ENCODE results near the gene MPPED2.

GRCh38 chr11:30610628-30611027 is 24.5 kb upstream of the MPPED2 start:
- TF ChIP-seq, protein P1, sequence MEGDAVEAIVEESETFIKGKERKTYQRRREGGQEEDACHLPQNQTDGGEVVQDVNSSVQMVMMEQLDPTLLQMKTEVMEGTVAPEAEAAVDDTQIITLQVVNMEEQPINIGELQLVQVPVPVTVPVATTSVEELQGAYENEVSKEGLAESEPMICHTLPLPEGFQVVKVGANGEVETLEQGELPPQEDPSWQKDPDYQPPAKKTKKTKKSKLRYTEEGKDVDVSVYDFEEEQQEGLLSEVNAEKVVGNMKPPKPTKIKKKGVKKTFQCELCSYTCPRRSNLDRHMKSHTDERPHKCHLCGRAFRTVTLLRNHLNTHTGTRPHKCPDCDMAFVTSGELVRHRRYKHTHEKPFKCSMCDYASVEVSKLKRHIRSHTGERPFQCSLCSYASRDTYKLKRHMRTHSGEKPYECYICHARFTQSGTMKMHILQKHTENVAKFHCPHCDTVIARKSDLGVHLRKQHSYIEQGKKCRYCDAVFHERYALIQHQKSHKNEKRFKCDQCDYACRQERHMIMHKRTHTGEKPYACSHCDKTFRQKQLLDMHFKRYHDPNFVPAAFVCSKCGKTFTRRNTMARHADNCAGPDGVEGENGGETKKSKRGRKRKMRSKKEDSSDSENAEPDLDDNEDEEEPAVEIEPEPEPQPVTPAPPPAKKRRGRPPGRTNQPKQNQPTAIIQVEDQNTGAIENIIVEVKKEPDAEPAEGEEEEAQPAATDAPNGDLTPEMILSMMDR (optimal IDR thresholded peaks at IDR 0.05 in 1 of 3, IDR thresholded peaks at IDR 0.05 in 1 of 3, conservative IDR thresholded peaks at IDR 0.05 in 1 of 3; ENCODE audit: extremely low read depth in 1 of 3, insufficient read depth in 2 of 3, low read length in 3 of 3), result no peak
- no peak for TF ChIP-seq EZH2 (IDR thresholded peaks at IDR 0.05; ENCODE audit: low read length)

Measured in keratinocyte (primary cell).